HG02885 (cell line): ENCODE results near the gene DRAM2.
A peak's percentile ranks its signal among the peaks of the same experiment; 100 is the strongest.
"Not testable (repeated sequence)": the region's sequence is repeated elsewhere in the genome, so short reads cannot be mapped to it uniquely, and the experiment has no call there.

Experiments
- ATAC-seq: cut with Tn5 transposase; IDR thresholded peaks from one replicate; pipeline ENCODE4 v1.9.1; 2021; ENCODE audit warnings: mild to moderate bottlenecking; ENCODE audit not compliant: unreplicated experiment, poor library complexity

The DRAM2 gene

DNA sequence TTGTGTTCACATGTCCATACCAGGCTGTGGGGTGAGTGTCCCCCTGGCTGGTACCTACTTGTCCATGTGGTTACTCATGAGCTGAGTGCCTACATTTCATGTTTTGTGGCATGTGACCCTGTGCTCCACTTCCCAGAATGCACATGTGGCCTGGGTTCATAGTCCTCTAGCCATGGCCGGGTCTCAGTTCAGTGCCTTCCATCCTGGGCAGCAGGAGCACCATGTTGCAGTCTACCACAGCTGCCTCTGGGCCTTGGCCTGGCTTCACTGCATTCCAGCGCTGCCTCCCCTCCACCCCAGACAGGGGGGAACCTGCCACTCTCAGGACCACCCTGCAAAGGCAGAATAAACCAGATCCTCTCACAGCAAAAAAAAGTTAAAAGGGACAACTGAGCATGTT is 5.6 kb upstream of the DRAM2 start:
- no peak for ATAC-seq

DNA sequence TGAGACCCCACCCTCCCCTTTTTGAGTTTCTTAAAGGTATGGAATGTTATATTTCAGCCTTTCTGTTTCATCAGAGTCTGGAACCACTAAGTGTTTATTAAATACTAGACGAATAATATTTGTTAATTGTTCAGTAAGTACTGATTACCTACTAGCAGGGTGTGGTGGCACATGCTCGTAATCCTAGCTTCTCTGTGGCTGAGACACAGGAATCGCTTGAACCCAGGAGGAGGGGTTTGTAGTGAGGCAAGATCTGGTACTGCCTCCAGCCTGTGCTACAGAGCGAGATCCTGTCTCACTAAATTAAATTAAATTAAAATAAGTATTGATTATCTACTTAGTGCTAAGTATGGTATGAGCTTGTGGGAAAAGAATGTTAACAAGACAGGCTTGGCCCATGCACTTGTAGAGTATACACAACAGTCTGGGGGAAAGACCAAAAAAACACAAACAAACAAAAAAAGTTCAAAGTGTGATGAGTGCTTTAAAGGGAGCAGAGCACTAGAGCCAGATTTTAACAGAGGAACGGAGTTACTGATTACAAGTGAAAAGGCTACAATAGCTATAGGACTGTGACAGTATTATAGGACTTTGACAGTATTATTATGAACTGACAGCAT is 2.6 kb upstream of the DRAM2 start:
- no peak for ATAC-seq

DNA sequence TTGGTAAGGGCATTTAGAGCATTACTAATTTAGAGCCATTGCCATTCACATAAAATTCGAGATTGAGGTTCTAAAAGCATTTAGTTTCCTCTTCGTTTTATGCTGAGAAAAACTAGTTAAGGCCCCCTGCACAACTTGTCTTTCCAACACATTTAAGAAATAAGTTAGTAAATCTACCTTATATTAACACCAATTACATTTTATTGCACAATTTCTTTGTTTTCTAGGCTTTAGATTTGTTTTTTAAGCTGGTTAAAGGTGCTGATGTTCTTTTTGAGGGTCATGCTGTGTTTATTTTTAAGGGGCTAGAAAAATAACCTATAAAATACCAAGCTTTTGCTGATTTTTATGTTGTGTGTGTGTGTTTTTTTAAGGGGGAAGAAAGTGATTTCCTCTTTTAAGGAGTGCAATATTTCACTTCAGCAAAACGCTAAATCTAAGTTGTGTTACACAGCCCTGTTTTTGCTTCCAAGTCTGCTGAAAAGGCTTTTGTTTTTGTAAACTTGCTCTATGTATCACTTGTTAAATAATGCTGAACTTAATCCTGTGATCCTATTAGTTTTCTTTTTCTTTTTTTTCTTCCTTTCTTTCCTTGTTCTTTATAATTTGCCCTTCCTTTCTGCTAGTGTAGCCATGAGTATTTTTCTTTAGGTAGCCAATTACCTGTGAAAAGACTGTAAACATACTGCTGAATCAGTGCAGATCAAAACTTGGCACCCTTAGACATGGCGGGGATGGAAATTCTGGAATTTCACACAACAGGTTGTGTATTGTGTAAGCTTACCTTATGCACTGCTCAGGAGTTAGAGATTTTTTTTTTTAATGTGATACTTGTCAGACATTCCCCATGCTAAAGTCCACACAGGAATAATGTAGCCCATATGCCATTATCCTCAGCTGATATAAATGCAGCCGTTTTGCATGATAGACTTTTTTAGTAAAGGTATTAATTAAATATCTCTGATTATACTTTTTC is 1.6 kb upstream of the DRAM2 start:
- ATAC-seq: no peak

DNA sequence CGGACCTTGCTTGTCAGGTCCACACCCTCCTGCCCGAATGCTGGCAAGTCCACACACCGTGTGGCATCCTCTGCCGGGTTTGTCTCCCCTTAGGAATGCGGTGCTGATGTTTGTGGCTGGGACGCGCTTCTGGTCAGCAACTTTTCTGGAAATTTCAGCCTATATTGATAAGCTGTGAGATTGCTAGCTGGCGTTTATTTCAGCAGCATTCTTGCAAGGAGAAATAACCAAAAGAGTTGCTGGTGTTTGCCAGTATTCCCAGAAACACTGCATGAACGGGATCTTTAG is 731 bp upstream of the DRAM2 start:
- no peak for ATAC-seq

DNA sequence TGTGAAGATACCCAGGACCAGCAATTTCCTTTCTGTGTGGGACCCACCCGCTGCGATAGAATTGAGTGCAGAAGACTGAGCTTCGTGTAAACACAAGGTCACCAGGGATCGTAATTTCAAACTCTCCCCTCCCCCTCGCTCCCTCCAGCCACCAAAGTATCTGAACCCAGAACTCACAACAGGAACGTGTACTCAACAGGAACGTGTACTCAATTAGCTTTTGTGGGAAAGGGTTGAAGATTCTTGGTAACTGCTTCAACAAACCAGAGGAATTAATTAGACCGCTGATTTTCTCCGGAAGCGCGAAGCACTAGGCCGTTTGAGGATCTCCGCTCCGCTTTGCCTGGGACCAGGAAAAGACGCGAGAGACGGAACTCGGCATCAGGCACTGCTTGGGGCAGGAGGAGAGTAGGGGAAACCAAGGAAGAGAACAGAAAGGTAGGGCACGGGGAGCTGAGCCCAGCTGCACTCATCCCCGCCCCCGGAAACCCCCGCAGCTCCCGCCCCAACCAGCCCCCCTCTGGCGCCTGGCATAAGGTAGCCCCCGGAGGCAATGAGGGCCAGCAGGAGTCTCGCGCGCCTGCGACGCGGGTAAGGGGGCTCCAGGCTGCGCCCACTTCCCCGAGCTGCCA is 453 bp downstream of the DRAM2 start:
- ATAC-seq: no peak

DNA sequence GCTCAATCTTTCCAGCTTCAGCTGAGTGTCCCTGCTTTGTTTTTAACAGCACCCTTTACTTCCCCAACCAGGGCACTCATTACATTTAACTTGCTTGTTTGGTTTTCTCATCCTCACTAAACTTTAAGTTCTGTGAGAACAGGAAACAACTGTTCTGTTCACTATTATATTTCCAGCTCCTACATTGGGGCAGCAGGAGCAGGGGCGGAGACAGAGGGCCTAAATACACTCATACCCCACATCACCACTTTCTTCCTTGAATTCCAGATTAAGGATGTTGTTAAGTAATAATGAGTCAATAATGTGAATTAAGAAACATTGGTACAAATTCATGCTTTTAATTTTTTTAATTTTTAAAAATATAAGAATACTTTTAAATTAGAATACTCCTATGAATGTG is 6.0 kb downstream of the DRAM2 start:
- ATAC-seq: no peak

DNA sequence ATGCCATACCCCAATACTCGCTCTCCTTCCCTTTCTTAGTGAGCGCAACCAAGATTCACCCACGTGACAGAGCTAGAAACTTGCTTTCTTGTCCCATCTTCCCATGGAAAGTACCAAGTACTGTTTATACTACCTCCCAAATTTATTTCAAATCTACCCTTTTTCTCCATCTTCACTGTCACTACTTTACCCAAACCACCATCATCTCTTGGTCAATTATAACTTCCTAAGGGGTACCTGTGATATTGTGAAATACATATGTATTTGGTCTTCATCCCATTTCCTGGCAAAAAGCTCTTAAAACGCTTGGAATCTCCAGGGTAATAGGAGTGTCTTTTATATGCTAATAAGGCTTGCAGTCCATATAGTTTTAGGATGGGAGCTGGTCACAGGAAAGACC is 8.2 kb downstream of the DRAM2 start:
- no peak for ATAC-seq

DNA sequence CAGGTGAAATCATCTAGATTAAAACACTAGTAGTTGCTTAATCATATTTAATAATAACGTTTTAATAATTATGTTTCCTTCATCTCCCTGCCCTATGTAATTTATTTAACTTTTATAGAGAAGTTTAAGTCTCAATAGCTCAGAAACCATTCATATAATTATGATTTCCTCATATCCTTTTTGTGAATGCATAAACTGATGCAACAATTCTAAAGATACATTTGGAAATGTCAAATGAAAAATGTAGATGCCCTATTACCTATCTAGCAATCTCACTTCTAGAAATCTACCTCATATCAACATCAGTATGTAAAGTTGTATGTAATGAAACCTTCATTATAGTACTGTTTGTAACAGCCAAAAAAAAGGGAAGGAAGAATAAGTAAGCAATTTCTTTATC is 10.5 kb downstream of the DRAM2 start:
- ATAC-seq: no peak

DNA sequence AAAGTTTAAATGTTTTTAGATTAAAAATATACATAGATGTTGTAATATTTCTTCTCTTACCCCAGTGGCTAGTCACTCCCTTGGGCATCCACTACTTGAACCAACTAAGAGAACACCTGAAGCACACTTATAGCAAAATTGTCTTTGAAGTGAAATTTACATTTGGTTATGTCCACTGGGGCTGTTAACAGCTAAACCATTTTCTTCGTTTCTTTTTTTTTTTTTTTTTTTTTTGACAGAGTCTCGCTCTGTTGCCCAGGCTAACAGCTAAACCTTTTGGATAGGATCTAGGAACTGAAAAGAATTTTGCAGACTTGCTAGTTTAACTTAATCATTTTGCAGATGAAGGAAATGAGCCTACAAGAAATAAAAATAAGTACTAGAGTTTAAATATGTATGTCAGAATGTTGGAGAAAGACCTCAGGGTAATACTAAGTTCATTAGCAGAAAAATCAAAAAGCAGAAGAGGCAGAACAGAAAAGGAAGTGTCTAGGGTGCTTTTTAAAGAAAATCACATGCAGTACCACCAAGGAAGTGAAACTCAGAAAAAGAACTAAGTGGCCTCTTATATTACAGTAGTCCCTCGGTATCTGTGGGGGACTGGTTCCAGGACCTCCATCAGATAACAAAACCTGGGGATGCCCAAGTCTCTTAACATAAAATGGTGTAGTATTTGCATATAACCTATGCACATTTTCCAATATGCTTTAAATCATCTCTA is 11.8 kb downstream of the DRAM2 start:
- peak; percentile 82 for ATAC-seq

DNA sequence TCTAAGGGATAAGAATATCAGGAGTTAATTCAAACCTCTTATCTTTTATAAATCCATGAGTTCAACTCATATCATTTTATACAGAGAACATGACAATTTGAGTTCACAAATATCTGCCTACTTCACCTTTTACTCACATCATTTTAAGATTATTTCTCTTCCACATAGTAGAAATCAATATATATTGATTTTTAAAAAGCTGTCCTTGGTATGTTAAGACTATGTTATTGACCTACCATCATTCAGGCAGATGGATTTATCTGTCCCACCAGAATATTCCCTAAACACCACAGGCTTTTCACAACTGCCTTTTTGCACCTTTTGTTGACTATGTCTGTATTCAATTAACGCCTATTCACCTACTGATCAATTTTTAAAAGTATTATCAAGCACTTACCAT is 13.5 kb downstream of the DRAM2 start:
- ATAC-seq: no peak

DNA sequence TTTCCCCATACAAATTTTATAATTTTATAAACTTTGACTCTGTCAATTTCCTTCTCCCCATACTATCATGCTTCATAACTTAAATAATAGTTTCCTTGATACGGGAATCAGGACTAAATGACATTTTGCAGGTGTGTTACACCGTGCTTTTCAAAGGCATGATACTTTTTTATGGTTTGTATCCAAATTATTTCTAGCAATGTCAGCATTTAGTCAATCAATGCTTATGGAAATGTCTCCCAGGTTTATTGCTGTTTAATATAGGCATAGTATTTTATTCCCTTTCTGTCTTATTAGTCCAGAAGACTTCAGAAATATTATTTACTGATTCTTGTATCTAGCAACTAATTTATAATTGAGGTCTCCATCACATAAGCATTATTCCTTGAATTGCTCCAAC is 23.4 kb downstream of the DRAM2 start:
- ATAC-seq: no peak

DNA sequence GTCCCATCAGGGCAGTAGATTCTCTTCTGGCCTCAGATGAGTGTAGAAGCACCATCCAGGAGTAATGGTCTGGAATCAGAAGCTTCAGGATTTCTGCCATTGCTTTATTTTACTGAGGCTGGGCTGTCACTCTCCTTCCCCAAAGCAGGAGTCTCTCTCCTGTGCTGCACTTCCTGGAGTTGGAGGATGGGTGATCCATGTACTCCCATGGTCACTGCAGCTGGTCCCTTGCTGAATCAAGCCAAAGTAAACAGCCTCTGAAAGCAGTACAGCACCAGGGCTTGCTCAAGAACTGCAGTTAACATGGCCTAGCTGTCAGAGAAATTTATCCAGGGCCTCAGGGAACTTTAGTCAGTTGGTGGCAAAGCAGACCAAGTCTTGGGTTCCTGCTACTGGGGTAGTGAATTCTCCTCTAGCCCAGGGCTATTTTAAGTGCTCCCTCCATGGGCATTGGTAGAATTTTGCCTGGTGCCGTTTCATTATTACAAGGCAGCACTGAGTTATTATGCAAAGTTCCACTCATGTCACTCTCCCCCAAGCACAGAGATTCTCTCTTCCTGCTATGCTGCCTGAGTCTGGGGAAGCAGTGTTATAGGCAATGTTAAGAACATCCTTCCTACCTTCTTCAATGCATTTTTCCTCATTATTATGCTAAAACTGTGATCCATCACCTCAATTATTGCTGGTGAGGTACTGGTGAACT is 29.5 kb downstream of the DRAM2 start:
- no peak for ATAC-seq

DNA sequence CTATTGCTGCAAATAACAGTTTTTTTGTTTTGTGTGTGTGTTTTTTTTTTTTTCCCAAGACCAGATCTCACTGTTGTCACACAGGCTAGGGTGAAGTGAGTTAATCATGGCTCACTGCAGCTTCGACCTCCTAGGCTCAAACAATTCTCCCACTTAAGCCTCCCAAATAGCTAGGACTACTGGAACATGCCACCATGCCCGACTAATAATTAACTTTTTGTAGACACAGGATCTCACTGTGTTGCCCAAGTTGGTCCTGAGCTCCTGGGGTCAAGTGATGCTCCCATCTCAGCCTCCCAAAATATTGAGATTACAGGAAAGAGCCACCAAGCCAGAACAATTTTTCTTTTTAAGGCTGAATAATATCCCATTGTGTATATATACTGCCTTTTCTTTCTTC is 34.9 kb downstream of the DRAM2 start:
- ATAC-seq: no peak

DNA sequence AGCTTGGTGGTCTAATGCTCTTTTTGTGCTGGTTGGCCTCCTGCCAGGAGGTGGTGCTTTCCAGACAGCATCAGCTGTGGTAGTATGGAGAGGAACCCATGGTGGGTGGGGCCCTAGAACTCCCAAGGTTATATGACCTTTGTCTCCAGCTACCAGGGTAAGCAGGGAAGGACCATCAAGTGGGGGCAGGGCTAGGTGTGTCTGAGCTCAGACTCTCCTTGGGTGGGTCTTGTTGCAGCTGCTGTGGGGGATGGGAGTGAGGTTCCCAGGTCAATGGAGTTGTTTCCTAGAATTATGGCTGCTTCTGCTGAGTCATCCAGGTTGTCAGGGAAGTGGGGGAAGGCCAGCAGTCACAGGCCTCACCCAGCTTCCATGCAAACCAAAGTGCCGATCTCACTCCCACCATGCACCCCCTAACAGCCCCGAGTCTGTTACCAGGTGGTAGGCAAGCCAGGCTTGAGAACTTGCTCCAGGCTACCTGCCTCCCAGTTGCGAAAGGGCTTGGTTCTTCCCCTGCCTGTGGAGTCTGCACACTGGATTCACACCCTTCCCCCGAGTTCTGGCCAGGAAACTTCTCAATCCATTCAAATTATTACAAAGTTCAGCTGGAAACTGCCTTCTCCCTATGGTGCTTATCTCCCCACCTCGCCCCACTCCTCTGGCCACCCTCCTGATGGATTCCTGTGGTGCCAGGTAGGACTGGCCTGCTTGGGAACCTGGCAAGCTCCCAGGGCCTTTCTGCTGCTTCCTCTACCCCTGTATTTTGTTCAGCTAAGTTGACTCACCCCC is 37.8 kb downstream of the DRAM2 start:
- ATAC-seq: no peak

DNA sequence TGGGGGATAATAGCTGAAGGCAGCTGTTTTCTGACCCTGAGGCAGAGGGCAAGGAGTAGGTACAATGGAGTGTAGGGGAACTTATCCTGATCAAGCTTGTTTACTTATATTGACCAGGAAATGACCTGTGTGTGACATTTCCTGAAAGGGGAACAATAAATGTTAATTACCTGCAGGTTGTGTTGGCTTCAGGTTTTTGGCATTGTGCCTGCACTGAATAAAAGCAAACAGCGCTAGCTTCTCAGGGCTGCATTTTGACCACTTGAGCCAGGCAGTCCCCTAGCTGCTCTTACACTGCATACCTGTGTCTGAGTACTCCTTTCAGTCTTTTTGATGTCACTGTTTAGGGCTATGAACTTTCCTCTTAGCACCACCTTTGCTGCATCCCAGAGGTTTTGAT is 40.6 kb downstream of the DRAM2 start:
- ATAC-seq: no peak

DNA sequence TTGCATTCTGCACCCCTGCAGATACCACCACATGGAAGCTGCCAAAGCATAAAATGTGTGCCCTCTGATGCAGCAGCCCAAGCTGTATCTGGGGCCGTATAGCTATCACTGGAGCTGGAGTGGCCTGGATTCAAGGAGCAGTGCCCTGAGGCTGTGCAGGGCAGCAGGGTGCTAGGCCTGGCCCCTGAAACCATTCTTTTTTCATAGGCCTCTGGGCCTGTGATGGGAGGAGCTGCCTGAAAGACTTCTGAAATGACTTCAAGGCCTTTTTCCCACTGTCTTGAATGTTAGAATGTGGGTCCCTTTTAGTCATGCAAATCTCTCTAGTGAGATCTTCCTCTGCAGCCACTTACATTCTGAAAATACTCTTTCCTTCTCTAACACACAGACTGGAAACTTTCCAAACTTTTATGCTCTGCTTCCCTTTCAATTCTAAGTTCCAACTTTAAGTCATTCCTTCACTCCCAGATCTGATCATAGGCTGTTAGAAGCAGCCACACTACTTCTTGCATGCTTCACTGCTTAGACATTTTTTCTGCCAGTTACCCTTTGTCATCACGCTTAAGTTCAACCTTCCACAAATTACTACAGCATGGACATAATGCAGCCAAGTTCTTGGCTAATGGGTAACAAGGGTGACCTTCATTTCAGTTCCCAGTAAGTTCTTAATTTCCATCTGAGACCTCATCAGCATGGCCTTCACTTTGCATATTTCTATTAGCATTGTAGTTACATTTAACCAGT is 42.4 kb downstream of the DRAM2 start:
- no peak for ATAC-seq

DNA sequence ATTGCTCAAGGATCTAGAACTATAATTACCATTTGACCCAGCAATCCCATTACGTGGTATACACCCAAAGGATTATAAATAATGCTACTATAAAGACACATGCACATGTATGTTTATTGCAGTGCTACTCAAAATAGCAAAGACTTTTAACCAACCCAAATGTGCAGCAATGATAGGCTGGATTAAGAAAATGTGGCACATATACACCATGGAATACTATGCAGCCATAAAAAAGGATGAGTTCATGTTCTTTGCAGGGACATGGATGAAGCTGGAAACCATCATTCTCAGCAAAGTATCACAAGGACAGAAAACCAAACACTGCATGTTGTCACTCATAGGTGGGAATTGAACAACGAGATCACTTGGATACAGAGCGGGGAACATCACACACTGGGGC is 44.5 kb downstream of the DRAM2 start:
- not testable (repeated sequence) for ATAC-seq

DNA sequence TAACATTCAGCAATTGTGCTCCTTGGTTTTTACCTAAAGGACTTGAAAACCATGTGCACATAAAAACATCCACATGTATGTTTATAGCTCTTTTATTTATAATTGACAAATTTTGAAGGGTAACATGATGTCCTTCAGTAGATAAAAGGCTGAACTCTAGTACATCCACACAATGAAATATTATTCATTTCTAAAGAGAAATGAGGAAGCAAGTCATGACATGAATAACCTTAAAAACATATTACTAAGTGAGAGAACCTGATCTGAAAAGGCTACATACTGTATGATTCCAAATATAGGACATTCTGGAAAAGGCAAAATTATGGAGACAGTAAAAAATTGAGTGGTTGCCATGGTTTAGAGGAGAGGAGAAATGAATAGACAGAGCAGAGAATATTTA is 50.3 kb downstream of the DRAM2 start:
- no peak for ATAC-seq

DNA sequence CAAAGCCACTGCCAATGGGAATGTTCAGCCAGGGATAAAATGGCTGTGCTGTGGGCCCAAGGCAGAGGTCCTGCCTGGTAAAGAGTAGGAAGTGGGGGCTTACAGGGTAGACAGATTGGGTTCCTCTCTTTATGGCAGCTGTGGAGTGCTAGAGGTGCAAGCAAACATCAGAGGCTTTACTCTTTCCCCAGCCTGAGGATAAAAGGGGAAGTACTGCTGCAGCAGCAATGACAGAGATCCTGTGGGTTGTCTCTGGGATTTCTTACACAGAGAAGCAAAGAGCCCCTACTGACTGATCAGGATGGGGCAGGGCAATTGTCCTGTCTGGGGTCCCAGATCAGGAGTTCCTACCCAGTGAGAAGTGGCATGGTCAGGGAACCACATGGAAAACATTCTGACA is 54.2 kb downstream of the DRAM2 start:
- no peak for ATAC-seq
